Activated naive CD8-positive, alpha-beta T cell treated with anti-CD3 and anti-CD28 coated beads for 36 hours (primary cell): ENCODE data around the gene BMP10. TPM values are rescaled to one million over a fixed set of nuclear protein-coding genes. Genes with fewer than 3 reads are reported as not detected.
"Not testable (repeated sequence)": the region's sequence is repeated elsewhere in the genome, so short reads cannot be mapped to it uniquely, and the experiment has no call there.

ENCODE experiments used
- DNase-seq: peaks from one replicate; pipeline ENCODE4 v3.0.0; 2021
- H3K27ac Mint-ChIP-seq: one replicate; pipeline ENCODE4 v1.8.0; 2022; ENCODE audit warnings: mild to moderate bottlenecking, moderate library complexity, mixed read lengths
- H3K27me3 Mint-ChIP-seq: one replicate; pipeline ENCODE4 v1.8.0; 2022; ENCODE audit warnings: mild to moderate bottlenecking, mixed read lengths
- H3K36me3 Mint-ChIP-seq: one replicate; pipeline ENCODE4 v1.8.0; 2021; ENCODE audit warnings: mild to moderate bottlenecking, mixed read lengths
- H3K4me1 Mint-ChIP-seq: one replicate; pipeline ENCODE4 v1.8.0; 2021; ENCODE audit warnings: mixed read lengths
- H3K4me3 Mint-ChIP-seq: one replicate; pipeline ENCODE4 v1.8.0; 2022; ENCODE audit warnings: mild to moderate bottlenecking, moderate library complexity, mixed read lengths
- H3K9me3 Mint-ChIP-seq: one replicate; pipeline ENCODE4 v1.8.0; 2022; ENCODE audit warnings: mixed read lengths
- total RNA-seq, 2 experiments: library from RNA; stranded (reverse); gene quantifications; one replicate each; pipeline ENCODE4 v1.2.3, GENCODE V29; 2021

BMP10 gene
- total RNA-seq, 2 experiments from 2014 or later = not detected

DNA sequence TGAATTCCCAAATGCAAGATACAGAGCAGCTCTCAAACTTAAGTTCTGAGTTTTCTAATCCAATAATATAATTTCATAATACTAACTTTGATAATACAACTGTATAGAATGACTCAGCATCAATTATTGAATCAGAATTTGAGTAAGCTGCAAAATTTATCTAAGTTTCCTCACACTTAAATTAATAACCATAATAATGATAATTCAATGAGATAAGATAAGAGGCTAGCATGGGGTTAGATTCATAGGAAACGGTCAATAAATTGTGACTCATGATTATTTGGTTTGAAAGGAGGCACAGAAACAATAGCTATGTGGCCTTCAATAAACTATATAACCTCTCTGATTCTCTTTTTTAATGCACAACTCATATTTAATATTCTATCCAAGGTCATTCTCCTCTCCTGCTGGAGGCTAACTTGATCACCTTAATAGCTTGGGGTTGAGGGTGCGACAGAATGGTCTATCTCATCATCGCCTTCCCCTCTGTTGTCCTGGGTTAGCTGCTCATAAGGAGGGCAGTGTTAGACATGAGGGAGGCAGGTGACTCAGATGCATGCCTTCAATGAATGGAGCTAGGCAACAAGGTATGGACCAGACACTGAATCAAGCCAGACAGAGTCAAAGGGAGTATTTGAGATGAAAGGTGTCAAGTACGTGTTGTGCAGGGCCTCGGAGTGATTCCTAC is 36.2 kb upstream of the BMP10 start:
- H3K27ac Mint-ChIP-seq = peak overlapping the region; percentile 89
- no peaks in the 10 kb centered on the region for H3K27me3 Mint-ChIP-seq
- no peaks in the 10 kb centered on the region for H3K36me3 Mint-ChIP-seq
- H3K9me3 Mint-ChIP-seq = peaks cover 4% of the 10 kb centered on the region
- DNase-seq = no peak
- no peak overlapping the region for H3K4me3 Mint-ChIP-seq
- H3K4me1 Mint-ChIP-seq = peaks cover 31% of the 10 kb centered on the region

DNA sequence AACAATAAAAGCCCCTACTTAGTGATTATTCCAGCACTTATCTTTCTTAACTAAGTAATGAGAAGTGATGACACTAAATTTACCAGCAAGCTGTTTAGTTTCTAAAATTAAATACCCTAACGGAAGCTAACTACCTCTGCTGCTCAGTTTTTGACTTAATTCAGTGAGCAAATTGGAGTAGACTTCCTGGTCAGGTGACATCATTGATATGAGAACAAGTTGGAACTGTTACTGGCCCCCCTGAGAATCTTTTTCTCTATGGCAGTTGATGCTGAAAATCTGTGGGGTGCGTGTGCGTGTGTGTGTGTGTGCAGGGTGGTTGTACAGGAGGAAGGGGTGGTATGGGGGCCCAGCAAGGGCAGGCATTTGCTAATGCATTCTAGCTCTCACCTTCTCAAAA is 35.5 kb upstream of the BMP10 start:
- Mint-ChIP-seq H3K27me3 (no peaks in the 10 kb centered on the region), H3K36me3 (no peaks in the 10 kb centered on the region), H3K4me1 (peaks cover 31% of the 10 kb centered on the region), H3K27ac (peak overlapping the region; percentile 52), H3K4me3 (no peak overlapping the region), H3K9me3 (peaks cover 5% of the 10 kb centered on the region)
- DNase-seq = no peak

DNA sequence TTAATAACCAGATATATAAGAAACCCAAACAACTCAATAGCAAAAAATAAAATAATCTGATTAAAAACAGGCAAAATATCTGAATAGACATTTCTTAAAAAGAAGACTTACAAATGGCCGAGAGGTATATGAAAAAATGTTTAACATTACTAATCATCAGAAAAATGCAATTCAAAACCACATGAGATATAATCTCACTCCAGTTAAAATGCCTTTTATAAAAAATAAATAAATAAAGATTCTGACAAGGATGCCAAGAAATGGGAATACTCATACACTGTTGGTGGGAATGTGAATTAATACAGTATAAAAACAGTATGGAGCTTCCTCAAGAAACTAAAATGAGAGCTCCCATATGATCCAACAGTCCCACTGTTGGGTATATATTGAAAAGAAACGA is 33.9 kb upstream of the BMP10 start:
- no peak for DNase-seq
- H3K9me3 Mint-ChIP-seq = peaks cover 8% of the 10 kb centered on the region

DNA sequence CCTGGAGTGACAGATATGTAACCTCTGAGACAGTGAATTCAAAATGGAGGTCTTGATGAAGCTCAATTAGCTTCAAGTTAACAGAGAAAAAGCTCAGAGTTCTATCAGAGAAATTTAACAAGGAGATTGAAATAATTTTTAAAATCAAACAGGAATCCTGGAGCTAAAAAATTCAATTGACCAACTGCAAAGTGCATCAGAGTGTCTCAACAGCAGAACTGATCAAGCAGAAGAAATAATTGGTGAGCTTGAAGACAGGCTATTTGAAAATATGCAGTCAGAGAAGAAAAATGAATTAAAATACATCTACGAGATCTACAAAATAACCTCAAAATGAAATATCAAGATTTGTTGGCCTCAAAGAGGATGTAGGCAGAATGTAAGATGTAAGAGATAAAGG is 30.4 kb upstream of the BMP10 start:
- no peak for DNase-seq
- Mint-ChIP-seq H3K9me3 (peaks cover 8% of the 10 kb centered on the region), H3K4me1 (peaks cover under 1% of the 10 kb centered on the region), H3K4me3 (no peak overlapping the region), H3K27me3 (no peaks in the 10 kb centered on the region), H3K27ac (no peak overlapping the region), H3K36me3 (no peaks in the 10 kb centered on the region)

More for the DNA sequence above, 33.9 kb upstream of the BMP10 start:
- H3K36me3 Mint-ChIP-seq = no peaks in the 10 kb centered on the region
- no peak overlapping the region for H3K4me3 Mint-ChIP-seq
- no peak overlapping the region for H3K27ac Mint-ChIP-seq
- no peaks in the 10 kb centered on the region for H3K27me3 Mint-ChIP-seq
- peaks cover 28% of the 10 kb centered on the region for H3K4me1 Mint-ChIP-seq

DNA sequence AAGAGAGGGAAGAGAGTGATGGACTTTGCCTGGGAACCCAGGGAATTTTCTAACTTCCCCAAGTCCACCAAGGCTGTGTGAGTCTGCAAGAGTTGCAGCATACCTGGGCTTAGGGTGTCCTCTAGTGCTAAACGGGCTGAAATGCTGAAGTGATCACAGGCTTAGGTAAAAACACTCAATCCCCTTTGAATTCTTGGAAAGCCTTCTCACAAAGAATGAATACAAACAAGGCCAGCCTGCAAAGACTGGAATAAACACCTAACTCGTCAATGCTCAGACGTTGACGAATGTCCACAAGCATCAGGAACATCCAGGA is 30.0 kb upstream of the BMP10 start:
- no peaks in the 10 kb centered on the region for H3K36me3 Mint-ChIP-seq
- no peaks in the 10 kb centered on the region for H3K27me3 Mint-ChIP-seq
- H3K9me3 Mint-ChIP-seq = peaks cover 8% of the 10 kb centered on the region
- H3K27ac Mint-ChIP-seq = no peak overlapping the region
- no peak overlapping the region for H3K4me3 Mint-ChIP-seq
- H3K4me1 Mint-ChIP-seq = no peaks in the 10 kb centered on the region
- DNase-seq = no peak

DNA sequence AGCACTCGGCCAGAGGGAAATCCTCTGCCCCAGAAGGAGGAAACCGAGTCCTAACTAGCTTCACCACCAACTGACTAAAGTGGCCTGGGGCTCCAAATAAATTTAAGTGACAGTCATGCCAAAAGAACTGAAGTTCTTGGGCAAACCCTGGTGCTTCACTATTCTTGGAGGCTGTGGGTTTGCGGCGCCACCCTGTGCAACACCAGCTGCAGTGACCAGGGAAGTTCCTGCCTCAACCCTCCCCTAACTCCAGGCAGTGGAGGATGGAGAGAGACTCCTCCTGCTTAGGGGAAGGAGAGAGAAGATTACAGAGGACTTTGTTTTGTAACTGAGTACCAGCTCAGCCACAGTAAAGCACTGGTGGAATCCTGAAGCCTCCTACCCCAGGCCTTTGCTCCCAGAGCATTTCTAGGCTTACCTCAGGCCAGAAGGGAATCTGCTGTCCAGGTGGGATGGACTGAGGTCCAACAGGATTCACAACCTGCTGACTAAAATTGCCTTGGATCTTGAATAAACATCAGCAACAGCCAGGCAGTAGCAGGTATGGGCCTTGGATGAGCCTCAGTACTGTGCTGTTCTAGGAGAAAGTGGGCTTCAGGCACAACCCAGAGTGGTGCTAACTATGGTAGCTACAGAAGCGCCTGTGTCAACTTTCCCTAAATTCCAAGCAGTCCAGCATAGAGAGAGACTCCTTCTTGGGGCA is 29.4 kb upstream of the BMP10 start:
- Mint-ChIP-seq H3K9me3 (peaks cover 8% of the 10 kb centered on the region), H3K36me3 (no peaks in the 10 kb centered on the region), H3K27me3 (no peaks in the 10 kb centered on the region), H3K27ac (no peak overlapping the region), H3K4me1 (no peaks in the 10 kb centered on the region), H3K4me3 (no peak overlapping the region)
- no peak for DNase-seq

DNA sequence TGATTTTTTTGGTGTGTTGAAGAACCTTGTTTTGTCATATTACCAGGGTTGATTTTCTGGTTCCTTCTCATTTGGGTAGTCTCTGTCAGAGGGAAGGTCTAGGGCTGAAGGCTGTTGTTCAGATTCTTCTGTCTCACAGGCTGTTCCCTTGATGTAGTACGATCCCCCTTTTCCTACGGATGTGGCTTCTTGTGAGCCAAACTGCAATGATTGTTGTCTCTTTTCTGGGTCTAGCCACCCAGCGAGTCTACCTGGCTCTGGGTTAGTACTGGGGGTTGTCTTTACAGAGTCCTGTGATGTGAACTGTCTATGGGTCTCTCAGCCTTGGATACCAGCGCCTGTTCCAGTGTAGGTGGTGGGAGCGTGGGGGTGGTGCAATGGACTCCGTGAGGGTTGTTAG is 24.8 kb upstream of the BMP10 start:
- not testable (repeated sequence) for DNase-seq, H3K9me3 Mint-ChIP-seq, H3K36me3 Mint-ChIP-seq, H3K4me3 Mint-ChIP-seq, H3K4me1 Mint-ChIP-seq, H3K27me3 Mint-ChIP-seq, H3K27ac Mint-ChIP-seq

DNA sequence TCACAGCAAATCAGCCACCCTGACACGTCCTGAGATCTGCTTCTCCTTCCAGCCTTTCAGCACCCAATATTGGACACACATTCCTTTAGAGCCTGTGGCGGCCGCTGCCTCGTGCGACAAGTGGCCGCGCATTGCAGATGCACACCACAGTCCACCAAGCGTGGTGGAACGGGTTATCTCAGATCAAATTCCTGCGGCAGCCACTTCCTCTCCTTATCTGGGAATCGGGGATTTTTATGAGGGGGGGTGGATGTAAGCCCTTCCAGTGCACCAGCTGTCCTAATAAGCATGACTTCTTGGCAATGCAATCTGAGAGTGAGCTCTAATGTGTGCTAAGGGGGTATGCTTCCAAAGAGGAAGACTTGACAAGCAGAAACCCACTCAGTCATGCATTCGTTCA is 18.3 kb upstream of the BMP10 start:
- DNase-seq = no peak
- H3K4me3 Mint-ChIP-seq = no peak overlapping the region
- H3K4me1 Mint-ChIP-seq = no peaks in the 10 kb centered on the region
- no peaks in the 10 kb centered on the region for H3K27me3 Mint-ChIP-seq
- H3K27ac Mint-ChIP-seq = no peak overlapping the region
- H3K9me3 Mint-ChIP-seq = no peaks in the 10 kb centered on the region
- H3K36me3 Mint-ChIP-seq = no peaks in the 10 kb centered on the region

DNA sequence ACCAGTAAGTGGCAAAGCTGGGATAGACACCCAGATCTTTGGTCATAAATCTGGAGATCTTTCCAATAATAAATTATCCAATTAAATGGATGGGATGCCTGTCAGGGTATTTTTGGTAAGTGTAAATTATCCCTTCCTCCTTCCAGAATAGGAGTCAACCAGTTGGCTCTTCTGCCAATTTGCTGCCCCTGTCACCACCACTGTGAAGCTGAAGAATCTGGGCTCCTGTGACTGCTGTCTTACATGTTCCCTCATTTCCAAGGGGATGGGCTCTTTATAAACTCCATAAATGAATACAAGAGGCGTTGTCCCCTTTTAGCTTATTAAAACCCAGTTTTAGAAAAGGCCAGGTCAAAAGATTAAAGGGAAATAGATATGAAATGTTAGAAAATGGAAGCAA is 17.8 kb upstream of the BMP10 start:
- Mint-ChIP-seq H3K27ac (no peak overlapping the region), H3K36me3 (no peaks in the 10 kb centered on the region), H3K27me3 (no peaks in the 10 kb centered on the region), H3K4me3 (no peak overlapping the region), H3K4me1 (no peaks in the 10 kb centered on the region), H3K9me3 (no peaks in the 10 kb centered on the region)
- DNase-seq = no peak

DNA sequence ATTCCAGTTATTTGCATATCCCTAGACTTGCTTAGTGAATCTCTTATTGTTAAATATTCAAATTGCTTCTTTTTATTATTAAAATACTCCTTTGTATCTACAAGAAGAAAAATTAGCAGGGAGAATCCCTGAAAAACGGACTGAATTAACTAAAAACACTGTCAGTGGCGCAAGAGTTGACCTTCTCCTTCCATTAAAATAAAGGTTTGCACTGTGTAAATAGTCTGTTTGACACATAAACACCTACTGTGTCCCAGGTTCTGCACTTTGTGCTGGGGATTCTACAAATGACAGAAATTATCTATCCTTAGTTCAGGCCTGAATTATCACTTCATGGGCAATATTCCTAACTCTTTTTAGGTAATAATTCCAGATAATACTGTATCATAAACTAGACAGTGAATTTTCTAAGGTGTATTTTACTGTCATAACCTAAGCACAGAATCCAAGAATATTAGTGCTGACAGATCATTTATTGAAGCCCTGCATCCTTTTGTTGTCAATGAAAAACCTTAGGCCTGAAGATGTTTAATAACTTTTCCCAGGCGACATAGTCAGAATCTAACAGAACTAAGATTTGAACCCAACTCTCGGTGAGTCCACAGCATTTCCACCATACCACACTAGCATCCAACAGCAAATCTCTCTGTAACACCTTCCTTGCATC is 17.0 kb upstream of the BMP10 start:
- Mint-ChIP-seq H3K9me3 (no peaks in the 10 kb centered on the region), H3K27me3 (no peaks in the 10 kb centered on the region), H3K27ac (no peak overlapping the region), H3K4me1 (no peaks in the 10 kb centered on the region), H3K36me3 (no peaks in the 10 kb centered on the region), H3K4me3 (no peak overlapping the region)
- DNase-seq = no peak

DNA sequence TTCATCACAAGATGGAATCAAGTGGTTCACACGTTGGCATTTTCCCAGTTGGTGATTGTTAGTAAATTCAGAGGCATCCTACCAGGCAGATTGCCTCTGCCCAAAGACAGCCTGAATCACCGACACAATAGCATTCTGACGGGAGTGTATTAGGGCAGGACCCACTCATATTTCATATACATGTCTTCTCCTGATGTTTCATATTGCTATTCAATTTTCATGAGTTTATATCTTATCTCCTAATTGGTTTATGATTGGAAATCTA is 14.5 kb upstream of the BMP10 start:
- Mint-ChIP-seq H3K27me3 (no peaks in the 10 kb centered on the region), H3K9me3 (no peaks in the 10 kb centered on the region), H3K27ac (peak overlapping the region; percentile 11), H3K4me1 (no peaks in the 10 kb centered on the region), H3K36me3 (no peaks in the 10 kb centered on the region), H3K4me3 (no peak overlapping the region)
- no peak for DNase-seq

DNA sequence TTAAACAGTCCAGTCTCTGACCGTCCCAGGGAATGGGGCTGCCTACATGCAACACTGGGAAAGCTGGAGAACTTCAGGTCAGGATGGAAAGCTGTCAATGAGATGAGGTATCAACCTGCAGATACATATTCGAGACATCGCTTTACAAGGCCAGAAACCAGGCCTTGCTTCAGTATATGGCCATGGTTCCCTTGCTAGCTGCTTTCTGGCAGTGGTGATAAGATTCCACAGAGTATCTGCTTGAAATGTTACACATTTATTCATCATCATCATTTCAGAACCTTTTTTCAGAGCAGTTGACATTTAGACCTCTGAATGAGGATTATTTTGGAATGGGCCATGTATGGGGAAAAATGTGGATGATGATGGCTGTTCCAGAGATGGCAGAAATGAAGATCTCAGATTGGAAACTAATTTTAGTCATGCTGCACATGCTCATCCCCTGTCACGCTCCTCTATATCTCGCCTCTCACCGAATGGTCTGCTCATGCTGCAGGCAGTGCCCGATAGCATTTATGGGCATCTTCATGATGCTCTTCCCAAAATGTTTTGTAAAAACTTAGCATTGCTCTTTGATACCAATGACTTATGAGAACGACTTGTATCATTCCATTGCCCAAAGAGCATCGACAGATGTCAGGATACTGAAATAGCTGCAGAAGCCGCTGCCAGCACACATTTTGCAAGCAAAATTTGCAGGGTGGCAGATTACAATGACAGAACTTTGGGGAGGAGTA is 14.0 kb upstream of the BMP10 start:
- DNase-seq = no peak
- Mint-ChIP-seq H3K4me3 (no peak overlapping the region), H3K27ac (no peak overlapping the region), H3K36me3 (no peaks in the 10 kb centered on the region), H3K4me1 (no peaks in the 10 kb centered on the region), H3K27me3 (no peaks in the 10 kb centered on the region), H3K9me3 (no peaks in the 10 kb centered on the region)

DNA sequence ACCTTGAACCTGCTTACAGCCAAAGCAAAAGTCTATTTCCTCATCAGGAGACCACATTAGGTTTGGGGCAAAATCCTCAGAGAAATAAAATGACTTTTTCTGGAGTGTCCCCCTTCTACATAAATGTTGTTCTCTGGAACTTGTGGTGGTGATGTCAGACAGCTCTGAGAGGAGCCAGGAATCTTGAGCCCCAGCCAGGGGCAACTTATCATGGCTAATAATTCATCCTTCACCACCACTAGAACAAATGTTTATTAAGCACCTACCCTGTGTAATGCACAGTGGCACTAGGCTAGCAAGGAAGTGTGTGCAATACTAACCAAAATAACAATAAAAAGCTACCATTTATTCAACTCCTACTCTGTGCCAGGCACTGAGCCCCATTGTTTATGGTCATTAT is 9.0 kb upstream of the BMP10 start:
- no peaks in the 10 kb centered on the region for H3K9me3 Mint-ChIP-seq
- no peak for DNase-seq
- no peak overlapping the region for H3K27ac Mint-ChIP-seq
- H3K4me3 Mint-ChIP-seq = no peak overlapping the region
- no peaks in the 10 kb centered on the region for H3K36me3 Mint-ChIP-seq
- peaks cover 8% of the 10 kb centered on the region for H3K27me3 Mint-ChIP-seq
- peaks cover 7% of the 10 kb centered on the region for H3K4me1 Mint-ChIP-seq

DNA sequence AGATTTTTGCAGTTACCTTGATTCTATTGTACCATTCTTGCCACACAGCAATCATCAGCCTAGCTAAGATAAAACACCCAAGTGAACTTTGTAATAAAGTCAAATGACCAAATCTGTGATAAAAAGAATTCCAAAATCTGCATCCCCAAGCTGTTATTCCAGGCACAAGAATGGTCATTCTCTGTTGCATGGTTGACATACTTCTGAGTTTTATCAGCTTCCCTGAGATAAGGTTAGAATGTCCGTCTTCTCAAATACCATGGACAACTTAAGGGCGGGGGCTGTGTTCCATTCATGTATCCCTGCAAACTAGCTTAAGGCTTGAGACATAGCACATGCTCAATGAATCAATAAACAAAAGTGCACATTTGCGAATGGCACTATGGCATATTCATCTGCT is 8.1 kb upstream of the BMP10 start:
- no peak overlapping the region for H3K27ac Mint-ChIP-seq
- H3K9me3 Mint-ChIP-seq = no peaks in the 10 kb centered on the region

DNA sequence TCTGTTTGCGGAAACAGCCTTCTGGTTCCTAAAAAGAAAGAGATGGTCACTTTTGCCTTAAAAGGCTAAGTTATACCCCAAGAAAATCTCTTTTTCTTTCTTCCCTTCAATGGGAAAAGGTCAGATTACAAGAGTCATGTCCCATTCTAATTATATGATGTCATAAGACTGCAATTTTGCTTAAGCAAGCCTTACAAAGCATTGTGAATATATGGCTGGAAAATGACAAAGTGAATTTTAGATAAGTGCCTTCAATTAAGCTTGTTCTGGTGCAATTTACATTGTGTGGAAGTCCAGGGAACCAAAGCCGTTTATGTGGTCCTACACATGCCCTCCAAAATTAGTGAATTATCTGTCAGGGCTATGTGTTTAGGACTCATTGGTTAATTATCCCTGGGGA is 7.6 kb upstream of the BMP10 start:
- Mint-ChIP-seq H3K4me3 (no peak overlapping the region), H3K9me3 (no peaks in the 10 kb centered on the region), H3K27me3 (peaks cover 8% of the 10 kb centered on the region), H3K27ac (no peak overlapping the region), H3K36me3 (no peaks in the 10 kb centered on the region), H3K4me1 (peaks cover 7% of the 10 kb centered on the region)
- no peak for DNase-seq

More for the DNA sequence above, 8.1 kb upstream of the BMP10 start:
- H3K27me3 Mint-ChIP-seq = peaks cover 8% of the 10 kb centered on the region
- H3K4me1 Mint-ChIP-seq = peaks cover 7% of the 10 kb centered on the region
- DNase-seq = no peak
- H3K36me3 Mint-ChIP-seq = no peaks in the 10 kb centered on the region
- H3K4me3 Mint-ChIP-seq = no peak overlapping the region
